Activated naive CD4-positive, alpha-beta T cell treated with anti-CD3 and anti-CD28 coated beads, Interleukin-2, amount 10 ng/mL, durations not matched to agents 7 days and 5 days (primary cell): ENCODE data around the gene OR8G5.

Experiments
- CTCF ChIA-PET: fragments of 350-600 bp; sonication (Branson Sonifier 250); formaldehyde crosslinking; loops from one replicate; lab custom pipeline; 2021; ENCODE audit warnings: antibody characterized with exemption; lab: Charles Lee
- DNase-seq: peaks from one replicate; pipeline ENCODE4 v3.0.0-alpha.2; 2020
- H3K27ac Mint-ChIP-seq: one replicate; pipeline ENCODE4 v1.8.0; 2021; ENCODE audit warnings: mild to moderate bottlenecking, moderate library complexity, mixed read lengths
- H3K27me3 Mint-ChIP-seq: one replicate; pipeline ENCODE4 v1.8.0; 2021; ENCODE audit warnings: mild to moderate bottlenecking, mixed read lengths
- H3K36me3 Mint-ChIP-seq: one replicate; pipeline ENCODE4 v1.8.0; 2021; ENCODE audit warnings: mixed read lengths
- H3K4me1 Mint-ChIP-seq: one replicate; pipeline ENCODE4 v1.8.0; 2021; ENCODE audit warnings: mixed read lengths
- H3K4me3 Mint-ChIP-seq: one replicate; pipeline ENCODE4 v1.8.0; 2021; ENCODE audit warnings: mild to moderate bottlenecking, moderate library complexity, mixed read lengths
- H3K9me3 Mint-ChIP-seq: one replicate; pipeline ENCODE4 v1.8.0; 2021; ENCODE audit warnings: mixed read lengths

Gene OR8G5

DNA sequence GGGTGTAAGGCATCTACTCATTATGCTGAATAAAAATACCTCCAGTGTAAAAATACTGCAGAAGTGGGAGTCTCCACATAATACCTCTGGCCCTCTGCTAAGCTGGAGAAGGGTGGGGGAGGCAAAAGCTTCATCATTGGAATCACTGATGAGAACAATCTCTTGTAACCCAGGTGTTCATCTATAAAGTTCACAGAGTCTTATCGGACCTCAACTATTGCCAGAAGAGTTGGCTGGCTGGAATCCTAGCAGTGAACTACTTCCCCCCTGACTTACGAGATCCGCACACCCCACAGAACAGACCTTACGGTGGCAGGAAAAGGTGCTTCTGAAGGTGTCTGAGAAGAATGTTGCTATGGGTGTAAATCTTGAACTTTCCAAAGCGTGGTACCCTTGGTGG, 55.1 kb downstream of the OR8G5 start:
- Mint-ChIP-seq H3K27ac (no peak overlapping the region), H3K9me3 (no peaks in the 10 kb centered on the region), H3K4me1 (no peaks in the 10 kb centered on the region), H3K4me3 (no peak overlapping the region), H3K27me3 (no peaks in the 10 kb centered on the region), H3K36me3 (no peaks in the 10 kb centered on the region)
- CTCF ChIA-PET: no interaction called here
- no peak for DNase-seq

DNA sequence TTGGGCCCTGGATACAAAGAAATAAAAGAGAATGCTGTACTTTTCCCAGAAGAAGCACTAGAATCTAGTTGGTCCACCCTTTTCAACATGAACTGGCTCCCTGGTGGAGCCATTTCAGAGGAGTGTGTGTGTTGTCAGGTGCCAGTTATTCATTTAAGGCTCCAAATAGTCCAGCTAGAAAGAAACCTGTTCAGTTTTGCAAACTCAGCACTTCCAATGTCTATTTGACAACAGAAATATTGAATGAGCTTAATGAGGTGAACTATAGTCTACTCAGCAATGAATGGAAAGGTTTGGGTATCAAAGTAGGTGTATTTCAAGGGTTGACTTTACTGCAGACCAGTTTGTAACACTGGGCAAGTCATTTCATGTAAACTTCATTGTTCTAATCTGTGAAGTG, 55.5 kb downstream of the OR8G5 start:
- Mint-ChIP-seq H3K4me3 (no peak overlapping the region), H3K27ac (no peak overlapping the region), H3K27me3 (no peaks in the 10 kb centered on the region), H3K9me3 (no peaks in the 10 kb centered on the region), H3K36me3 (no peaks in the 10 kb centered on the region), H3K4me1 (no peaks in the 10 kb centered on the region)
- no peak for DNase-seq
- CTCF ChIA-PET: no interaction called here

DNA sequence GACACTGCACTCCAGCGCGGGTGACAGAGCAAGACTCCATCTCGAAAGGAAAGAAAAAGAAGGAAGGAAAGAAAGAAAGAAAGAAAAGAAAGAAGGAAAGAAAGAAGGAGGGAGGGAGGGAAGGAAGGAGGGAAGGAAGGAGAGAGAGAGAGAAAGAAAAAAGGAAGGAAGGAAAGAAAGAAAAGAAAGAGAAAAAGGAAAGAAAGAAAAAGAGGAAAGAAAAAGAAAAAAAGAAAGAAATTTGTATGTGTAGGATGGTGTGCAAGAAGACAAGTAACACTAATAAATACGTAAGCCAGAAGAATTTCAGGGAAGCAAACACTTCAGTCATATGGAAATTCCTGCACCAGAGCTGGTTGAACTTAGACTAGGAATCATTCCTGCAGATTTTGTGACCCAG, 57.0 kb downstream of the OR8G5 start:
- Mint-ChIP-seq H3K4me3 (no peak overlapping the region), H3K4me1 (no peaks in the 10 kb centered on the region), H3K27me3 (no peaks in the 10 kb centered on the region), H3K27ac (no peak overlapping the region), H3K9me3 (no peaks in the 10 kb centered on the region), H3K36me3 (no peaks in the 10 kb centered on the region)
- DNase-seq: no peak
- CTCF ChIA-PET: no interaction called here

DNA sequence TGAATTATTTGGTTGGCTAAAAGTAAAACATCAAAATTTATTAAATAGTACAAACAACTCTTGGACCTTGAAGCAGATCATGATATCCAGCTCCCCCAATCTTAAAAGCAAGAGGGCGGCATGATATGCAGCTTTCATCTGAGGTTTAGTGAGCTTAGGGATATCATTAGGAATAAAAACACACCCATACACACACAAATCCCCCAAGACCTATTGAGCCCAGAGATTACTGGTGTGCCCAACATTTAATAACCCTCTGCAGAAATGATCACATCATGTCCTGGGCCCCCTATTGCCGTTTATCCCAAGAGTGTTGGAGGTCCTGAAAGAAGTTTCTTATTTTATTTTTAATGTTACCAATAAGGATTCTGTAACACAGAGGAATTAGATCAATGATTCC, 57.7 kb downstream of the OR8G5 start, which contains the start of gene OR8D1:
Gene OR8D1 (minus strand): TSS at position 101 of the 400 bp plus-strand sequence. CDS start 3,183 bp downstream, outside the sequence.
- Mint-ChIP-seq H3K27ac (no peak within 1 kb of the TSS), H3K9me3 (no peaks in the 10 kb centered on the region), H3K4me1 (no peaks in the 10 kb centered on the region), H3K4me3 (no peak within 1 kb of the TSS), H3K27me3 (no peaks in the 10 kb centered on the region), H3K36me3 (no peaks in the 10 kb centered on the region)
- no peak for DNase-seq
- CTCF ChIA-PET: no interaction called here

DNA sequence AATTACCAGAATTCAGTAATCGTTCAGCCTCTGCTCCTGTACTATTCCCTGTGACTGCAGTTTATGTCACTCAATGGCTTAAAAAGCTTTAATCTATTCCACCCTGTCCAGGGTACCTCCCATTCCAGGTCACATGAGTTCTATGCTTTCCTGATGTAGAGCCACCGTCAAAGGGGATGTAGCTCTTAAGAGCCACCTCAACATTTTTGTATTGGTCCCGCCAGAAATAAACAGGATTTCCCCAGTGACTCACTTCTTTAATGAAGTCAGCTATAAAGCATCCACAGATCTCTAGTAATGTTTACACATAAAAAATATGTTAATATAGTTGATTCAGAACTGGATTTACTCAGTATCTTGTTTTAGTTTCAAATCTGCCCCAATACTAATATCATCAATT, 58.9 kb downstream of the OR8G5 start:
- H3K4me3 Mint-ChIP-seq: no peak overlapping the region
- CTCF ChIA-PET: no interaction called here
- no peak overlapping the region for H3K27ac Mint-ChIP-seq
- no peaks in the 10 kb centered on the region for H3K36me3 Mint-ChIP-seq
- DNase-seq: no peak
- H3K27me3 Mint-ChIP-seq: no peaks in the 10 kb centered on the region
- no peaks in the 10 kb centered on the region for H3K9me3 Mint-ChIP-seq
- no peaks in the 10 kb centered on the region for H3K4me1 Mint-ChIP-seq
